ENCODE results near the gene LIMS1.
A peak's percentile ranks its signal among the peaks of the same experiment; 100 is the strongest.
"Not testable (repeated sequence)": the region's sequence is repeated elsewhere in the genome, so short reads cannot be mapped to it uniquely, and the experiment has no call there.

LIMS1 gene

GRCh38 chr2:108552566-108552965, 18.3 kb downstream of the LIMS1 start:
- H2BK15ac ChIP-seq (replicated peaks; ENCODE audit: low read depth) = no peak overlapping the region
- no peak overlapping the region for H2AK5ac ChIP-seq (ENCODE audit: low read length)
- H2BK5ac ChIP-seq (ENCODE audit: low read length) = no peak overlapping the region
- no peak overlapping the region for H3K56ac ChIP-seq (ENCODE audit: low read length)
- no peaks in the 10 kb centered on the region for H3K36me3 ChIP-seq (ENCODE audit: control insufficient read depth, insufficient read depth, low read length)
- no peak overlapping the region for H3K4me2 ChIP-seq (ENCODE audit: low read length)
- H3K23ac ChIP-seq (ENCODE audit: low read length) = no peak overlapping the region
- no peak overlapping the region for H4K5ac ChIP-seq (ENCODE audit: low read length)
- no peak overlapping the region for H3K4ac ChIP-seq (ENCODE audit: low read depth, low read length)
- no peak overlapping the region for H2BK120ac ChIP-seq (ENCODE audit: low read depth, low read length)
- no CpG with 5 or more reads among the region's 2 CpGs for WGBS (ENCODE audit: extremely low coverage, insufficient coverage, low lambda C conversion rate)
- DNase-seq = no peak
- H3K27ac ChIP-seq (ENCODE audit: low read depth, low read length) = no peak overlapping the region
- no peaks in the 10 kb centered on the region for H3K27me3 ChIP-seq (ENCODE audit: insufficient read depth, low read length, poor library complexity)
- H3K18ac ChIP-seq (ENCODE audit: low read length) = no peak overlapping the region
- peaks cover 15% of the 10 kb centered on the region for H3K79me1 ChIP-seq (ENCODE audit: low read length)
- H3K4me3 ChIP-seq (ENCODE audit: low read length) = no peak overlapping the region
- H3K79me2 ChIP-seq (ENCODE audit: control insufficient read depth, insufficient read depth, low read length) = peaks cover 26% of the 10 kb centered on the region
- no peak overlapping the region for H3K9ac ChIP-seq (ENCODE audit: low read length)
- no peak overlapping the region for H4K8ac ChIP-seq (ENCODE audit: low read depth, low read length)
- H3K4me1 ChIP-seq (ENCODE audit: control insufficient read depth, low read depth, low read length) = peaks cover 2% of the 10 kb centered on the region

- H3K4me1 ChIP-seq (ENCODE audit: control insufficient read depth, low read depth, low read length) = peaks cover 2% of the 10 kb centered on the region
- H3K9ac ChIP-seq (ENCODE audit: low read length) = no peak overlapping the region
- no peak overlapping the region for H3K27ac ChIP-seq (ENCODE audit: low read depth, low read length)
- peaks cover 15% of the 10 kb centered on the region for H3K79me1 ChIP-seq (ENCODE audit: low read length)
- no peak overlapping the region for H3K4me3 ChIP-seq (ENCODE audit: low read length)
- no peaks in the 10 kb centered on the region for H3K27me3 ChIP-seq (ENCODE audit: insufficient read depth, low read length, poor library complexity)
- no peak overlapping the region for H2BK5ac ChIP-seq (ENCODE audit: low read length)
- no CpG with 5 or more reads among the region's 7 CpGs for WGBS (ENCODE audit: extremely low coverage, insufficient coverage, low lambda C conversion rate)
- no peak overlapping the region for H4K5ac ChIP-seq (ENCODE audit: low read length)
- no peak overlapping the region for H3K4ac ChIP-seq (ENCODE audit: low read depth, low read length)
- H2AK5ac ChIP-seq (ENCODE audit: low read length) = no peak overlapping the region
- no peak overlapping the region for H2BK15ac ChIP-seq (replicated peaks; ENCODE audit: low read depth)
- peaks cover 26% of the 10 kb centered on the region for H3K79me2 ChIP-seq (ENCODE audit: control insufficient read depth, insufficient read depth, low read length)
- no peak overlapping the region for H3K56ac ChIP-seq (ENCODE audit: low read length)
- no peak overlapping the region for H3K18ac ChIP-seq (ENCODE audit: low read length)
- H3K36me3 ChIP-seq (ENCODE audit: control insufficient read depth, insufficient read depth, low read length) = no peaks in the 10 kb centered on the region
- no peak overlapping the region for H3K23ac ChIP-seq (ENCODE audit: low read length)
- H4K8ac ChIP-seq (ENCODE audit: low read depth, low read length) = no peak overlapping the region
- no peak for DNase-seq
- H2BK120ac ChIP-seq (ENCODE audit: low read depth, low read length) = no peak overlapping the region
- H3K4me2 ChIP-seq (ENCODE audit: low read length) = no peak overlapping the region
Measured at GRCh38 chr2:108553209-108553919, 19.1 kb downstream of the LIMS1 start.

- Histone ChIP-seq H3K27me3 (ENCODE audit: insufficient read depth, low read length, poor library complexity) (no peaks in the 10 kb centered on the region), H3K27ac (ENCODE audit: low read depth, low read length) (no peak overlapping the region), H3K56ac (ENCODE audit: low read length) (no peak overlapping the region), H3K18ac (ENCODE audit: low read length) (no peak overlapping the region), H2BK5ac (ENCODE audit: low read length) (no peak overlapping the region), H3K4me3 (ENCODE audit: low read length) (no peak overlapping the region), H3K23ac (ENCODE audit: low read length) (no peak overlapping the region), H3K9ac (ENCODE audit: low read length) (no peak overlapping the region), H2BK15ac (replicated peaks; ENCODE audit: low read depth) (no peak overlapping the region), H3K4me2 (ENCODE audit: low read length) (no peak overlapping the region), H3K4ac (ENCODE audit: low read depth, low read length) (no peak overlapping the region), H4K5ac (ENCODE audit: low read length) (no peak overlapping the region), H3K36me3 (ENCODE audit: control insufficient read depth, insufficient read depth, low read length) (no peaks in the 10 kb centered on the region), H3K79me1 (ENCODE audit: low read length) (peaks cover 13% of the 10 kb centered on the region), H3K79me2 (ENCODE audit: control insufficient read depth, insufficient read depth, low read length) (peaks cover 23% of the 10 kb centered on the region), H2AK5ac (ENCODE audit: low read length) (no peak overlapping the region), H3K4me1 (ENCODE audit: control insufficient read depth, low read depth, low read length) (peaks cover 2% of the 10 kb centered on the region), H2BK120ac (ENCODE audit: low read depth, low read length) (no peak overlapping the region), H4K8ac (ENCODE audit: low read depth, low read length) (no peak overlapping the region)
- no CpG with 5 or more reads among the region's 5 CpGs for WGBS (ENCODE audit: extremely low coverage, insufficient coverage, low lambda C conversion rate)
- DNase-seq = no peak
Measured at GRCh38 chr2:108554528-108554927, 20.3 kb downstream of the LIMS1 start.

DNA sequence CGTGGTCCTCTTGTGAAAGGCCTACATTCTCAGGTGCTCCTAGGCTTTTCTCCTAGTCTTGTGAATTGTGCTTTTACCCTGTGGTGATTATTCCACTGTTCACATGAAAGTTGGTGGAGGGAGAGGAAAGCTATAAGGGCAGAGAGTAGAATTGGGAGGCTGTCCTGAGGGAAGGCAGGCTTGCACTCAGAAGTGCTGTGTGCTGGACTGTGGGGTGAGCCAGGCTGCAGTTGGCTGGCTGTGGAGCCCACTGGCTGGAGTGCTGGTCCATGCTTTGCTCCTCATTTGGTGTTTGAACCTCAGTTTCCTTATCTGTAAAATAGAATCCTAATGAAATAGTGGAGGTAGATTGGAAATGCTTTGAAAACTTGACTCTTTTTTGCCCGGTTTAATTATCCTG, 21.3 kb downstream of the LIMS1 start:
- H2BK120ac ChIP-seq (ENCODE audit: low read depth, low read length) = no peak overlapping the region
- H3K9ac ChIP-seq (ENCODE audit: low read length) = no peak overlapping the region
- no peak overlapping the region for H4K5ac ChIP-seq (ENCODE audit: low read length)
- H3K27me3 ChIP-seq (ENCODE audit: insufficient read depth, low read length, poor library complexity) = no peaks in the 10 kb centered on the region
- no CpG with 5 or more reads among the region's 2 CpGs for WGBS (ENCODE audit: extremely low coverage, insufficient coverage, low lambda C conversion rate)
- H3K4me3 ChIP-seq (ENCODE audit: low read length) = no peak overlapping the region
- no peak overlapping the region for H3K4me2 ChIP-seq (ENCODE audit: low read length)
- H3K23ac ChIP-seq (ENCODE audit: low read length) = no peak overlapping the region
- H3K4me1 ChIP-seq (ENCODE audit: control insufficient read depth, low read depth, low read length) = peaks cover 5% of the 10 kb centered on the region
- H3K56ac ChIP-seq (ENCODE audit: low read length) = no peak overlapping the region
- peaks cover 27% of the 10 kb centered on the region for H3K79me2 ChIP-seq (ENCODE audit: control insufficient read depth, insufficient read depth, low read length)
- no peak for DNase-seq
- H3K18ac ChIP-seq (ENCODE audit: low read length) = no peak overlapping the region
- no peak overlapping the region for H2AK5ac ChIP-seq (ENCODE audit: low read length)
- no peak overlapping the region for H4K8ac ChIP-seq (ENCODE audit: low read depth, low read length)
- no peaks in the 10 kb centered on the region for H3K36me3 ChIP-seq (ENCODE audit: control insufficient read depth, insufficient read depth, low read length)
- no peak overlapping the region for H2BK5ac ChIP-seq (ENCODE audit: low read length)
- peaks cover 16% of the 10 kb centered on the region for H3K79me1 ChIP-seq (ENCODE audit: low read length)
- no peak overlapping the region for H3K4ac ChIP-seq (ENCODE audit: low read depth, low read length)
- no peak overlapping the region for H3K27ac ChIP-seq (ENCODE audit: low read depth, low read length)
- no peak overlapping the region for H2BK15ac ChIP-seq (replicated peaks; ENCODE audit: low read depth)

GRCh38 chr2:108556581-108556980, 22.3 kb downstream of the LIMS1 start:
- H3K27ac ChIP-seq (ENCODE audit: low read depth, low read length); H3K4me3 ChIP-seq (ENCODE audit: low read length); H3K4me2 ChIP-seq (ENCODE audit: low read length); H2BK5ac ChIP-seq (ENCODE audit: low read length); H3K36me3 ChIP-seq (ENCODE audit: control insufficient read depth, insufficient read depth, low read length); H2AK5ac ChIP-seq (ENCODE audit: low read length); H3K56ac ChIP-seq (ENCODE audit: low read length); H4K8ac ChIP-seq (ENCODE audit: low read depth, low read length); H3K27me3 ChIP-seq (ENCODE audit: insufficient read depth, low read length, poor library complexity); H3K23ac ChIP-seq (ENCODE audit: low read length); H3K4ac ChIP-seq (ENCODE audit: low read depth, low read length); H3K18ac ChIP-seq (ENCODE audit: low read length); H2BK15ac ChIP-seq (replicated peaks; ENCODE audit: low read depth); H3K9ac ChIP-seq (ENCODE audit: low read length); H3K4me1 ChIP-seq (ENCODE audit: control insufficient read depth, low read depth, low read length); H4K5ac ChIP-seq (ENCODE audit: low read length); H2BK120ac ChIP-seq (ENCODE audit: low read depth, low read length): not testable (repeated sequence)
- Histone ChIP-seq H3K79me1 (ENCODE audit: low read length) (peaks cover 16% of the 10 kb centered on the region), H3K79me2 (ENCODE audit: control insufficient read depth, insufficient read depth, low read length) (peaks cover 26% of the 10 kb centered on the region)
- DNase-seq = peak; percentile 78
- WGBS (ENCODE audit: extremely low coverage, insufficient coverage, low lambda C conversion rate) = no CpG with 5 or more reads among the region's 2 CpGs
